GM20000 (cell line): ENCODE data around the gene EIF1AX.
"Not testable (repeated sequence)": the region's sequence is repeated elsewhere in the genome, so short reads cannot be mapped to it uniquely, and the experiment has no call there.

Experiments
- DNase-seq: peaks from one replicate; pipeline ENCODE4 v3.0.0; 2012; ENCODE audit warnings: low spot score
- CTCF ChIP-seq: IDR thresholded peaks from 2 replicates; pipeline ENCODE4 v1.5.1; 2012; ENCODE audit warnings: mild to moderate bottlenecking, control low read depth; ENCODE audit errors: extremely low read depth, missing control alignments

Gene EIF1AX

GRCh38 chrX:20139966-20140365, 1.7 kb downstream of the EIF1AX start:
- DNase-seq, result no peak
- no peak for TF ChIP-seq CTCF

- DNase-seq, result no peak
- TF ChIP-seq CTCF, result no peak
Measured at GRCh38 chrX:20135944-20136343, 5.7 kb downstream of the EIF1AX start.

- TF ChIP-seq CTCF, result no peak
- no peak for DNase-seq
Measured at GRCh38 chrX:20132666-20133065, 9.0 kb downstream of the EIF1AX start.

- no peak for TF ChIP-seq CTCF
- no peak for DNase-seq
Measured at GRCh38 chrX:20130357-20130756, 11.3 kb downstream of the EIF1AX start.

- TF ChIP-seq CTCF, result no peak
- no peak for DNase-seq
Measured at GRCh38 chrX:20129547-20129946, 12.1 kb downstream of the EIF1AX start.

- no peak for DNase-seq
- TF ChIP-seq CTCF, result no peak
Measured at GRCh38 chrX:20128670-20129069, 13.0 kb downstream of the EIF1AX start.

- DNase-seq, result not testable (repeated sequence)
Measured at GRCh38 chrX:20127440-20127839, 14.2 kb downstream of the EIF1AX start.

- not testable (repeated sequence) for DNase-seq
Measured at GRCh38 chrX:20126833-20127232, 14.8 kb downstream of the EIF1AX start.

GRCh38 chrX:20124964-20125363, 16.7 kb downstream of the EIF1AX start:
- TF ChIP-seq CTCF, result no peak
- DNase-seq, result no peak
